ENCODE results near the gene SEMA3D.

- TF ChIP-seq EZH2 (IDR thresholded peaks at IDR 0.05; ENCODE audit: borderline replicate concordance, low read depth, low read length, severe bottlenecking) (no peak), CTCF (IDR thresholded peaks at IDR 0.05; ENCODE audit: extremely low read depth in 1 of 2, insufficient read depth in 1 of 2, low read depth in 1 of 2, low read length in 2 of 2) (no peak), POLR2A (IDR thresholded peaks at IDR 0.05; ENCODE audit: low read depth, low read length) (no peak), JUN (IDR thresholded peaks at IDR 0.05; ENCODE audit: borderline replicate concordance, insufficient read depth, insufficient read length, low read depth) (no peak), FOS (IDR thresholded peaks at IDR 0.05; ENCODE audit: borderline replicate concordance, insufficient read depth, low read length) (no peak), POLR2AphosphoS5 (IDR thresholded peaks at IDR 0.05; ENCODE audit: insufficient read depth, low read depth, low read length) (no peak), MYC (IDR thresholded peaks at IDR 0.05; ENCODE audit: low read depth, low read length) (no peak), MAX (IDR thresholded peaks at IDR 0.05; ENCODE audit: insufficient read depth, insufficient read length) (no peak), GATA2 (IDR thresholded peaks at IDR 0.05; ENCODE audit: insufficient read depth, insufficient read length, low read depth, low read length) (no peak)
Observed at GRCh38 chr7:85159003-85159402, 27.9 kb downstream of the SEMA3D start.

Data from endothelial cell of umbilical vein (primary cell).